GM19099 (cell line): ENCODE measurements around the gene NEK6.

Experiments used
- POLR2A ChIP-seq: IDR thresholded peaks from 3 replicates; pipeline ENCODE4 v1.6.1; 2011; ENCODE audit warnings: low read depth; ENCODE audit not compliant: insufficient read length; ENCODE audit errors: extremely low read depth

NEK6 gene

DNA sequence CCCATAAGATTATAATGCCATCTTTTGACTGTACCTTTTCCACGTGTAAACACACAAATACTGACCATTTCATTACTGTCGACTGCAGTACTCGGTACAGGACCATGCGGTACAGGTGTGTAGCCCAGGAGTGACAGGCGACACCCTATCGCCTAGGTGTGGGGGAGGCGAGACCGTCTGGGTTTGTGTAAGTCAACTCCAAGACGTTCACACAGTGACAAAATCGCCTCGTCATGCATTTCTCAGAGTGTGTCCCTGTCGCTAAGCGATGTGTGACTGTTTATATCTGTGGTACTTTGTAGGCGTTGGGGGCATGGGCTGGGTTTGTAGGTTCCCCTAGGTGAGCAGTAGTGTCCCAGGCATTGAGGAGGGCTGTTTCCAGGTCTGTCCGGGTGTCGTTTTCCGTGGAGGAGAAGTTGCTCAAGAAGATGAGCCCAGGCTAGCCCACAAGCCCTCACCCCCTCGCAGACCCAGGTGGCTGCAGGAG lies 20.3 kb downstream of the NEK6 start:
- TF ChIP-seq POLR2A: no peak

DNA sequence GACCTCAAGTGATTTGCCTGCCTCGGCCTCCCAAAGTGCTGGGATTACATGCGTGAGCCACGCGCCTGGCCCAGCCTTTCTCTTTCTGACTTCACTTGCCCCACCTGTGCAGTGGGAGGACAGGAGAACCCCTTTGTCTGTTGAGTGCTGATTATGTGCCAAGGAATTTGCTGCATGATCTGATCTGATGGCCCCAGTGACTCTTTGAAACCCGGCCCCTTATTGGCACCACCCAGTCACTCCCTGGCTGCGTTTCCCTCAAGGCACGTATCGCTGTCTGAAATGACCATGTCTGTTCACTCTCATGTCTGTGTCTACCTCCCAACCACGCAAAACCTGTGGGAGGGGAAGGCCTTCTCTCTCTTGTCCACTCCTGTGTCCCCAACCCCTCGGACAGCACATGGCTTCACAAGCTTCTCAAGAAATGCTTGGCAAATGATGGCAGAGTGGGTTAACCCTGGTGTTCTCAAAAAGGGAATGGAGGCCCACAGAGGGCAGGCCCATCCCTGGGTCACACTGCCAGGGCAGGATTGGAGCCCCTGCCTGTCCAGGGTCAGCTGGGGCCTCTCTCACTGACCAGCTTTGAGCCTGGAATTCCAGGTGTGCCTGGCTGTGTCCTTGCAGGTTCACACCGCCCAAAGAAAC lies 21.9 kb downstream of the NEK6 start:
- no peak for TF ChIP-seq POLR2A

DNA sequence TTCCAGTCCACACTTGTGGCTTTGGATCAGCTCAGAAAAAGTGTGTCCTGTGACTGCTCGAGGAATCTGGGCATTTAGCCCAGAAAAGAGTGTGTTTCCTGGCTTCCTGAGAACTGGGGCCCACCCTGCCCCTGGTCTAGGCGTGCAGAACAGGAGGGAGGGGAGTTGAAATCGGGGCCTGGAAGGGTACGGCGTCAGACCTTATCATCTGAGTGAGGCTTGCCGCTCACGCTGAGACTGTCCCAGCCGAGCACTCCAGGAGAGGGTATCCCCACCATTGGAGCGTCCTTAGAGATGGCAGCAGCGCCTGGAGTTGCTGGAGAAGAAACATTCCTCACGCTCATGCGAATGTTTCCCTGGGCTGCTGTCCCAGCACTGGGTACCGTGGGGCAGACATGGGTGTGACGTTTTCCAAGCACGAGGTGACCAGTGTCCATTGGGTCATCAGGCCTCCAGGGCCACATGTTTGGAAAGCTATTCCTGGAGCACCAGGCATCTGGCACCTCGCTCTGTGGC lies 22.5 kb downstream of the NEK6 start:
- TF ChIP-seq POLR2A: no peak

DNA sequence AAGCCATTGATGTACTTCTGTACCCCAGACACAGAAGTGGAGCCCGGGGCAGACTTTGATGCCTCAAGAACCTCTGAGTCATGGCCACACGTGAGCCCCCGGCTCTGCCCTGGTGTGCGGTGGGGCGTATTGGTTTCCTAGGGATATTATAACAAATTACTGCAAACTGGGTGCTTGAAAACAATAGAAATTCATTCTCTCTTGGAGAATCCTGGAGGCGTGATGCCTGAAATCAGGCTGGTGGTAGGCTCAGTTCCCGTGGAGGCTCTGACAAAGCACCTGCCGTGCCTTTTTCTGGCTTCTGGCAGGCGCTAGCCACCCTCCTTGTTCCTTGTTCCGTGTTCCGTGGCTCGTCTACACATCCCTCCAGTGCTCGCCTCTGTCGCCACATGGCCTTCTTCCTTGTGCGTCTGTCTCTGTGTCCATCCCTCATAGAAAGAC lies 24.2 kb downstream of the NEK6 start:
- no peak for TF ChIP-seq POLR2A

DNA sequence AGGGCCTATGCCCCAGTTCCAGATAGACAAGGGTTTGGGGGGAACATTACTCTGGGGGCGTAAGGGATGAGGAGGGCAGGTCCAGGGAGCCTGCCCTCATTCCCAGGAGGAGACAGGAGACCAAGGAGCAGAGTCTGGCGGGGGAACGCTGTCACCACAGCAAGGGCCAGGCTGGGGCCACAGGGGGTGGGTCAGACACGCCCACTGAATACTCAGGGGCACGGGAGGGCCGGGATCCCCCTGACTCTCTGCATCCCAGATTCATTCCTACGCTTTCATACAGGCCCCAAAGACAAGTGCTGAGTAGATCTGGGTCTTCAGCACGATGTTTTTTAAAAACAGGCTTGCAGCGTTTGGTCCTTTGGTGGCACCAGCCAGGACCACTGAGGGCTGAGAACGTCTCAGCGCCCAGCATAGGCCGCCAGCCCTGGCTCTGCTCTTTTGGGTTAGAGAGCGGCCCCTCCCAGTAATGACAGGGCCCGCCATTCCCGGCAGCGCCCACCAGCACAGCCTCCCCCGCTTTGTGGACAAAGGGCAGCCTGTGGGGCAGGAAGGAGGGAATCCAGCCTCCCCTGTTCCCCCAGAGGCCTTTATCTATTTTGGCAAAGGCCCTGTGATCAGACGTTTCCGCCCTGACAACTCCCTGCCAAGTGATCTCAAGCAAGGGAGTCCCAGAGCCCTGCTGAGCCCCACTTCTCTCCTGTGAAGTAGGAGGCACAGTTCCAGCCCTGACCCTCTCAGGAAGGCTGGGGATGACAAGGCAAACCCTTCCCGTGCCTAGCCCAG lies 24.9 kb downstream of the NEK6 start:
- TF ChIP-seq POLR2A: no peak

DNA sequence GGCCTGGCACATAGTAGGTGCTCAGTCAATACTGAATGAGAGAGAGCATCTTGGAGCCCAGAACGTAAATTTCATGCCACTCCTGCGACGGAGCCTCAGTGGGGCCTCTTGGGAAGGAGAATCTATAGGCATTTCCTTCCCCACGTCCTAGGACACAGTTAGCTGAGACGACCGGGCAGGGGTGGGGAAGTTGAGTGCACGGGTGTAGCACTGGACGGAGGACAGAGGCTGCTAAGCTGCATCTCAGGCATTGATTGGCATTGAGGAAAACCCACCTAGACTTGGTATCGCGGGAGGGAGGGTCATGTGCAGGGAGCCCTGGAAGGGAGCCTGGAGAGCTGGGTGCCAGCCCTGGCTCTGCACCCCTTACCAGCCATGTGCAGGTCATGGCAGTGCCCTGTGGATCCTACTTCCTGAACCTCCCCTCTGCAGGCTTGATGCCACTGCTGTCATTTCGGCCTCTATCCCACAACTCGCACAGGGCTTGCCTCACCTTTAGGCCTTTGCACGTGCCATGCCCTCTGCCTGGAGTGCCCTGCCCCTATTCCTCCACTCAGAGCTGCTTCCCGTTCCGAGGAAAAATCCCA lies 25.6 kb downstream of the NEK6 start:
- TF ChIP-seq POLR2A: no peak

DNA sequence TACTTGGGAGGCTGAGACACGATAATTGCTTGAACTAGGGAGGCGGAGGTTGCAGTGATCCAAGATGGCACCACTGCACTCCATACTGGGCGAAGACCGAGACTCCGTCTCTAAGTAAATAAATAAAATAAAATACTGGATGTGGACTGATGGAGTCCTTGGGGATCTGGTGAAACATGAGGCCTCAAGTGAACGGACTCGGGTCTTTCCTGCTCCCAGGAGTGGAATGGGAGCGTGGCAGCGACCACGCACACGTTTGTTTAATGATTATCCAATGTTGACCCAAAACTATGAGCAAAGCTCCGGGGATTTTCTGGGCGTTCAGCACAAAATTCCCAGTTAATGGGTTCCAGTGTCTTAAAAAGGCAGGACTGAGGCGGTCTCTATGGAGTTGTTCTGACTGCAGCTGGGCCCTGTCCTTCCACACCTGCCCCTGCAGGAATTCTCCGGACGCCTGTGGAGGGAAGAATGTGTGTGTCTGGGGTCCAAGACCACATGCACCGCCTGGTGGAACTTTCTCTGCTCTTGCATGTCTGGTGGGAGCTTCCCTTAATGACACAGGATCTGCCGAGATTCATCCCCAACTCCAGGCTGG lies 26.6 kb downstream of the NEK6 start:
- no peak for TF ChIP-seq POLR2A

DNA sequence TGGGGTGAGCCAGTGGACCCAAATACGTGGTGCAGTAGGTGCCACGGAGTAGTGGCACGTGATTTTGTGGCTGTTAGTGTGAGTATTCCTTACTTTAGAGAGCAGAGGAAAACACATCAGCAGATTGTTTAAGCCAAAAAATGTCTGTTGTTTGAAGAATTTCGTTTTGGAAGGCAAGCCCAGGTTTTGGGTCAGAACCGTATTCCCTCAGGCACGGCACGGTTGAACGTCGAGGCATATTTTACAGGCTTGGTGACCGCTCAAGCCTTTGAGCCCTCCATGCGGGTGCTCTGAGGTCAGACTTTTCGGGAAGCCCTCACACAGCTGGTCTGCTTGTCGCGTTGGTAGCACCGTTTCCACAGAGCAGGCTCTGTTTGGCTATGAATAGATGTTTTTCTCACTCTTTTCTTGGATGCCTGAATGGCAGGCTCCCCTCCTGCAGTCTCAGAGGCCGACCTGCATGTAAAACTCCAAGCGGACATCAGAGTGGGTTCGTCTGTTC lies 27.2 kb downstream of the NEK6 start:
- TF ChIP-seq POLR2A: no peak

DNA sequence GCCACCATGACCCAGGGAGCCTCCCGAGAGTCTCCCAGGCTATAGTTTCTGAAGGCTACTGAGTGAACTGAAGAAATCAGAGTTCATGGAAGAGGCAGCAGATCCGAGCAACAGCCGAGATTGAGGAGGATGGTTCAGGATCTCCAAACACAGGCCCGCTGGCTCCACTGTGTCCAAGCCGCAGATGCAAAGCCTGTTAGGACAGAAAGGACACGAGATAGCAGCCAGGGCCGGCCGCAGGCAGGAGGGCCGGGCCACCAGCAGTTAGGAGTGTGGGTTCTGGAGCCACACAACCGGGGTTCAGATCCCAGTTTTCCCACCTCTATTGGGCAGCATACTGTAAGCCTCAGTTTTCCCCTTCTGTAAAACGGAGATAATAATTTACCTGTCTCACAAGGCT lies 27.7 kb downstream of the NEK6 start:
- no peak for TF ChIP-seq POLR2A

DNA sequence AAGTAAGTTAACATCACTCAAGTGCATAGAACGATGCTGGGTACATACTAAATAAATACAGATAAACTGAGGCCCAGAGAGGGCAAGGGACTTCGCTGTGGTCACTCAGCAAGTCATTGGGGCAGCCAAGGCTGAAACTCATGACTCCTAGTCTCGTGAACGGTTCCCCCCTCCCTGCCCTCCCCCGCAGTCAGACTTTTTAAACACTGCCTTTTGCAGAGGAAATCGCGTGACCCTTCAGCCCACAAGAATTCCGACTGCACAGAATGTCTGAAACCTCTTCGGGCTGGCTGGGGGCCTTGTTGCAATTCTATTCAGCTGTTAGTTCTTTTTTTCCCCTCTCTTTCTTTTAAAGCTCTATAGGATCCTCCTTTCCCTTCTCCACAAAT lies 28.1 kb downstream of the NEK6 start:
- no peak for TF ChIP-seq POLR2A

DNA sequence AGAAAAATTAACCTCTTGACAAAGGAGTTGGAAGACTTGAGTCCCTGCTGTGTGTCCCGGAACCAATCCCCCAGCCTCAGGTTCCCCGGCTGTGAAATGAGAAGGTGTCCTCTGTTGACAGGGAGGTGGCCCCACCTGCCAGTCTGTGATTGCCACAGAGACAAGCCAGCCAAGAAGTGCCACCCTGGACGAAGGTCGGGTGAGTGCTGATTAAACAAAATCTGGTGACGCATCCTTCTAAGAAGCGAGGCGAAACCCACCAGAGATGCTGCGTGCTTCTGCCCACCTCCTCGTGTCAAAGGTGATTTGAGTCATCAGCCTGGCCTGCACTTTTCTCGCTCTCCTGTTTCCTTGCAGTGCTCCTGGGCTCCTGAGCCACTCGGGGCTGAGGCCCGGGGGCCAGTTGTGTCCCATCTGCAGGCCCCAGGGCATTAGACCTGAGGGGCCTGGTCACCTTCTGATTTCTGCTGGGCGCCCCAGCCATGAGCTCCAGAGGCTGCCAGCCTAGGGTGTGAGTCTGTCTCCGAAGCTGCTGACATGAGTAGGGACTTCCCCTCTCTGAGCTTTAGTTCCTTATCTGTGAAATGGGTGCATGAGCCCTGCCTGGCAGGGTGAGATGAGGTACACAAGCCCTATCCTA lies 28.7 kb downstream of the NEK6 start:
- peak; percentile 24 for TF ChIP-seq POLR2A

DNA sequence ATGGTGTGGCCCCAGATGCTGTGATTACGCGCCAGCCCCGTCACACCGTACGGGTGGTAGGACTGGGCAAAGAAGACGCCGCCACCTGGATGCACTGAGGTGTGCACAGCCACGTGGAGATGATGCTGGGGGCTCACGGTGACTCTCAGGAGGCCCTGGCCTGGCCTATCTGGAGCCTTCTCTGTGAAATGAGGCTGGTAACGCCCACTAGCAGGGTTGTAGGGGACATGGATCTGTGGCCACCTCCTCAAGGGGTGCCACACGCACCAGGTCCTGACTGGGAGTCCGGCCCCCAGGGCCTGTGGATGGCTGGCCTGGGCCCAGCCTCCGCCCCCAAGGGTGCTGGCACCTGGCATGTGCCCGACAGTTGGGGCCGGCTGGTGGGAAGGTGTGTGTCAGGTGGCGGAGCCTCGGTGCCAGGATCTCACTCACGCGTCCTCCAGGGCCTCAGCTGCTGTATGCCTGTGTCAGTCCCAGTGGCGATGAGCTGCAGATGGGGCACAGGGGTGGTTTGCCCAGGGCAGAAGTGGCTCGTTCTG lies 32.4 kb downstream of the NEK6 start:
- TF ChIP-seq POLR2A: peak; percentile 28

DNA sequence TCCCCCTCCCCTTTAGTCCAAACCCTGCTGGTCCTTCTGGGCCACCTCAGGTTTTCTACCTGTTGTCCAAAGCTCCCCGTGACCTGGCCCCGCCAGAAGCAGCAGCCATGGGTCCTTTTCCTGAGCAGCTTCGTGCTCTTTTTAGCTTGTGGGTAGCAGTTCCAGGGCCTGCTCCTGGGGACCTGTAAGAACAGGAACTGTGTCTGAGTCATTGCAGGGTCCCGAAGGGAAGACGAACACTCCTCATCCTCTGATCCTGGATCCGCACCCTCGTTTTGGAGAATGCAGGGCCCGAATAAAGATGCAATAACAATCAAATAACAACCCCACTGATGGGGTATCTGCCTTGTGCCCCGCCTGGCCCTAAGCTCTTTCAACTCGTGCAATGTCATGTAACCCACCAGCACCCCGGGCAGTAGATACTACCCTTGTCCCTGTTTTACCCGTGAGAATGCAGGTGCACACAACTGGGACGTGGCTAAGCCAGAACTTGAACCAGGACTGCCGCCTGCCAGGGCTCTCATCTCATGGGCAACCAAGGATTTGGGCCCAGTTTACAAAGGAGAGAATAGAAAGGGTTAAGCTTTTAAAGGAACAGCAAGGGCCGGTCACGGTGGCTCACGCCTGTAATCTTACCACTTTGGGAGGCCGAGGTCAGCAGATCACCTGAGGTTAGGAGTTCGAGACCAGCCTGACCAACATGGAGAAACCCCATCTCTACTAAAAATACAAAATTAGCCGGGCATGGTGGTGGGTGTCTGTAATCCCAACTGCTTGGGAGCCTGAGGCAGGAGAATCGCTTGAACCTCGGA lies 33.2 kb downstream of the NEK6 start:
- no peak for TF ChIP-seq POLR2A

DNA sequence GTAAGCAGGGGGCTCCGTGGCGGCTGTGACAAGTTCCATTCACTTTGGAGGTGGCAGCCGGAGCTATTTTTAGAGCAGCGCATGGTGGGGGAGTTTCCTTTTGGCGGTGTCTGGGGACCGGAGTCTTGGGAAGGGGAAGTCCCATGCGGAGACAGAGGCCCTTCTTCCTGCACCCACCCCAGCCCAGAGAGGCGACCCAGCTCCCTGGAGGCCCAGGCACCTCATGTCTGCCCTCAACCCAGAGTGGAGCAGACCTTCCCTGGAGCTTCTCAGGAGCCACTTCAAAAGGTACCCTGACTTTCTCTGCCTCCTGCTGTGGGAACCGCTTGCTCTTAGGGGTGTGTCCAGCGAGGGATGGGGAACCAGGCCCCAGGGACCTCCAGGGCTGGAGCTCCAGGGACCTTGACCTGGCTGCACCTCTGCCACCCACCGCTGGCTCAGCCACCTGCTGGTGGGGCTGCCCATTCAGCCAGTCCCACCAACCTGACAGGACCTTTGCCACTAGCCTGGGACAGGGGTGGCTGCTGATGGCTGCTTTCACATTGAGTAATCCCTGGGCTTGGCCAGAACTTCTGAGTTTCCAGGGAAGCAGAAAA lies 34.1 kb downstream of the NEK6 start:
- peak; percentile 19 for TF ChIP-seq POLR2A
